Upper lobe of left lung (tissue), 6 donors: Measurements from ENCODE around the gene BCOR. TPM values are rescaled to one million over a fixed set of nuclear protein-coding genes. Genes with fewer than 3 reads are reported as not detected.

Source experiments
- ATAC-seq, 2 donors: fragments of 200-7000 bp; cut with Tn5 transposase; one replicate each; pipeline ENCODE4 v1.9.1; 2022; ENCODE audit warnings: mild to moderate bottlenecking in 2 of 2, moderate library complexity in 2 of 2; ENCODE audit not compliant: low FRiP score in 2 of 2
- DNase-seq, 2 donors: peaks; one replicate each; pipeline ENCODE4 v3.0.0-alpha.2; 2019 to 2020
- H3K27ac ChIP-seq, 4 donors: fragments of 200-600 bp; sonication (generic); one replicate each; pipeline ENCODE4 v1.5.1; 2016 to 2019
- H3K27me3 ChIP-seq, 4 donors: fragments of 200-600 bp; sonication (generic); one replicate each; pipeline ENCODE4 v1.5.1; 2017 to 2019
- H3K36me3 ChIP-seq, 4 donors: fragments of 200-600 bp; sonication (generic); one replicate each; pipeline ENCODE4 v1.5.1; 2016 to 2019
- H3K4me1 ChIP-seq, 4 donors: fragments of 200-600 bp; sonication (generic); one replicate each; pipeline ENCODE4 v1.5.1; 2018 to 2019
- H3K4me3 ChIP-seq, 4 donors: fragments of 200-600 bp; sonication (generic); one replicate each; pipeline ENCODE4 v1.5.1; 2017 to 2019; ENCODE audit warnings: mild to moderate bottlenecking in 2 of 4, moderate library complexity in 1 of 4
- H3K9me3 ChIP-seq, 4 donors: fragments of 200-600 bp; sonication (generic); one replicate each; pipeline ENCODE4 v1.5.1; 2018 to 2019
- EP300 ChIP-seq, 4 donors: sonication (generic); formaldehyde crosslinking; IDR thresholded peaks; one replicate each; pipeline ENCODE4 v1.5.1; 2017; ENCODE audit warnings: antibody characterized with exemption in 4 of 4, control low read depth in 2 of 4
- POLR2A ChIP-seq, 4 donors: fragments of 450-650 bp; IDR thresholded peaks; one replicate each; pipeline ENCODE4 v1.5.1; 2016 to 2017; ENCODE audit warnings: antibody characterized with exemption in 4 of 4, mild to moderate bottlenecking in 2 of 4
- POLR2AphosphoS5 ChIP-seq, 2 donors: sonication (generic); formaldehyde crosslinking; IDR thresholded peaks; one replicate each; pipeline ENCODE4 v1.5.1; 2017; ENCODE audit warnings: antibody characterized with exemption in 2 of 2
- WGBS, 2 donors: methylation state at CpG; one replicate each; pipeline ENCODE4 v1.1.5; 2017 to 2018; 5-methylcytosine and 5-hydroxymethylcytosine counted together
- total RNA-seq, 6 donors: library from RNA; depleted of rRNA in 4 of 6; stranded (reverse); fragments of >200 nt in 4 of 6; gene quantifications; one replicate each; pipeline versions ENCODE4 v1.1.0 to v1.2.1, GENCODE V29; 2016 to 2021
- TF ChIP-seq, protein P1 (sequence below), 6 experiments: fragments of 450-650 bp in 4 of 6; fragments of 200-600 bp in 2 of 6; sonication (generic) in 2 of 6; IDR thresholded peaks; one replicate each; pipeline ENCODE4 v1.5.1; 2016 to 2019; ENCODE audit warnings: antibody characterized with exemption in 6 of 6
- donor health status: DM: no; HTN: no; CAD: no; lungs with moderate emphysema.
- donor health status: DM: no; HTN: yes; CAD: no; lungs with severe emphysema.

Gene BCOR
- total RNA-seq, 6 donors from 2014 or later: 17.5 to 40.8 (median 25.6) TPM

DNA sequence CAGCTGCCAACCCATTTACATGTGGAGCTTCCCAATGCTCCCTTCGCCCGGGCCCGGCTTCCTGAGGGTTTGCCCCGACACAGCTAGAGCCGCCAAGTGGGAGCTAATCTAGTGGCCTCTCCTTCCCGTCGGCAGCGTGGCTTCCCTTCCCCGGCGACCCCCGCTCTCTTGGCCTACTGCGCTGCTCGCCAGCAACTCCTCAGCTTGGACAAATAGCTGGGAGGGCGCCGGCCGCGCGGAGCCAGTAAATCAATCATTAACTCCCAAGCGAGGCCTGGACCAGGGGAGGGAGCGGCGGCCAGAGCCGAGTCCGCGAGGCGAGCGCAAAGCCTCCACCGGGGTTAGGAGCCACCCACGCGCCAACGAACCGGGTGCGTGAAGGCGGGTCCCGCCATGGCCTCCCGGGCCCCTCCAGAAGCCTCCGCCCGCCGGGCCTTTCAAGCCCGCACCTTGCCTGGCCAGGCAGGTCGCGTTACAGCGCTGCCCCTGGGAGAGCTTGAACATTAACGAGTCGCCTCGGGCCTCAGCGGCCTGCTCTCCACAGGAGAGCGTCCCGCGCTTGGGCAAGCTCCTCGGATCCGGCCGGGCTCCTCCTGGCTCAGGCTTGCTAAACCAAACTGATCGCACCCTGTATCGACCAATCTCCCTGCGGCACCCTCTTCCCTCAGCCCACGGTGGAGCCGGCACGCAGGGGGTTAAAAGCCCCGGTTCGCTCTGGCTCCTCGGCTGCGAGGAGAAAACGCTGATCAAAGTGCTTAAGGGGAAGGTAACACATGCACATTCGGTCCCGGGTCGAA, 10.6 kb upstream of the BCOR start:
- H3K27ac ChIP-seq: peak overlapping the region; percentile 83 to 91 (median 85)
- peaks cover 0 to 44% (median 0%) of the 10 kb centered on the region in 4 donors for H3K27me3 ChIP-seq
- H3K9me3 ChIP-seq: peaks cover 0 to 4% (median 0%) of the 10 kb centered on the region in 4 donors
- TF ChIP-seq, protein P1, sequence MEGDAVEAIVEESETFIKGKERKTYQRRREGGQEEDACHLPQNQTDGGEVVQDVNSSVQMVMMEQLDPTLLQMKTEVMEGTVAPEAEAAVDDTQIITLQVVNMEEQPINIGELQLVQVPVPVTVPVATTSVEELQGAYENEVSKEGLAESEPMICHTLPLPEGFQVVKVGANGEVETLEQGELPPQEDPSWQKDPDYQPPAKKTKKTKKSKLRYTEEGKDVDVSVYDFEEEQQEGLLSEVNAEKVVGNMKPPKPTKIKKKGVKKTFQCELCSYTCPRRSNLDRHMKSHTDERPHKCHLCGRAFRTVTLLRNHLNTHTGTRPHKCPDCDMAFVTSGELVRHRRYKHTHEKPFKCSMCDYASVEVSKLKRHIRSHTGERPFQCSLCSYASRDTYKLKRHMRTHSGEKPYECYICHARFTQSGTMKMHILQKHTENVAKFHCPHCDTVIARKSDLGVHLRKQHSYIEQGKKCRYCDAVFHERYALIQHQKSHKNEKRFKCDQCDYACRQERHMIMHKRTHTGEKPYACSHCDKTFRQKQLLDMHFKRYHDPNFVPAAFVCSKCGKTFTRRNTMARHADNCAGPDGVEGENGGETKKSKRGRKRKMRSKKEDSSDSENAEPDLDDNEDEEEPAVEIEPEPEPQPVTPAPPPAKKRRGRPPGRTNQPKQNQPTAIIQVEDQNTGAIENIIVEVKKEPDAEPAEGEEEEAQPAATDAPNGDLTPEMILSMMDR (IDR thresholded peaks at IDR 0.05): no peak
- TF ChIP-seq EP300 (IDR thresholded peaks at IDR 0.05) (no peak), POLR2A (IDR thresholded peaks at IDR 0.05) (no peak), POLR2AphosphoS5 (IDR thresholded peaks at IDR 0.05) (no peak)
- H3K4me1 ChIP-seq: peaks cover 16 to 63% (median 22%) of the 10 kb centered on the region in 4 donors
- ATAC-seq: peak; percentile 23 to 38
- WGBS, 2 donors: 6% methylated on average over 47 of the region's 66 CpGs; no CpG with 5 or more reads in 1 of the 2 donors
- peak in 1 of 2 donors; percentile 87 for DNase-seq
- H3K4me3 ChIP-seq: peak overlapping the region; percentile 39 to 62 (median 58)
- no peaks in the 10 kb centered on the region for H3K36me3 ChIP-seq

DNA sequence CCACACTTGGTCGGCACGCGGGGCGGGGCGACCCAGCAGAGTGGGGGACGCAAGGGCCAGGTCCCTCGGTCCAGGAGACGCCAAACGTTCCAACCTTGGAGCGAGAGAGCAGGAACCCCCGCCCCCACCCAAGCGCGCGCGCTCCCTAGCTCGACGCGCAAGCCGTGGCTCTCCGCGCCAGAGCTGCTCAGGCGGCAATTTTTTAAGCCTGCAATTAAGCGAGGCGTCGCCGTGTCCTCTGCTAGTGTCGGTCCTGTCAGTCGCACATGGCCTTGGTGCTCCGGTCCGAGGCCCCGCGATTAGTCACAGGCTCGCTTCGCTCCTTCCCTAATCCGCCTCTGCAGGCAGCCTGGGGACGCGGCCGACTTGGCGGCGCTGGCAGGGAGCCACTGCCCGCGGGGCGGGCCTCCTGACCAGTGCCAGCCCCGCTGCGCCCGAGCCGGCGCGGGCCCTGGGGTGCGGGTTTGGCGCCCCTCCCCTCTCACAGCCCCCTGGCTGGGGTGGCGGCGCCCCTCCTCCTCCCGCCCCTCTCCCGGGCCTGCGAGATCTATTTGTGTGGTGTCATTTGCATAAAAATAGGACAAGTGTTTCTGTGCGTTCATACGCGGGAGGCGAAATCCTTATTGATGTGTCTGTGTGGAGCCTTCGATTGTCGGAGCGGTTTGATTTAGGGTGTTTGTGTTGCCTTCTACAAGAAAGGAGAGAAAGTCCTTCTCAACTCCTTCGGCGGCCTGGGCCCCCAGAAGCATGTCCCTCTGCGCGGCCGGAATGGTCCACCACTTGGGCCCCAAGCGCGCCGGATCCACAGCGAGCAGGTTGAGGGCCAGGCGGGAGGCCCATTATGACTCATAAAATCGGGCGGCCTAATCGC, 9.8 kb upstream of the BCOR start:
- Histone ChIP-seq H3K4me3 (peak overlapping the region in 3 of 4 donors; percentile 48 to 62 (median 54)), H3K9me3 (peaks cover 0 to 4% (median 0%) of the 10 kb centered on the region in 4 donors), H3K36me3 (no peaks in the 10 kb centered on the region), H3K27ac (peak overlapping the region; percentile 83 to 91 (median 85)), H3K4me1 (peaks cover 16 to 63% (median 22%) of the 10 kb centered on the region in 4 donors), H3K27me3 (peaks cover 0 to 46% (median 0%) of the 10 kb centered on the region in 4 donors)
- TF ChIP-seq EP300 (IDR thresholded peaks at IDR 0.05) (no peak), POLR2A (IDR thresholded peaks at IDR 0.05) (no peak), POLR2AphosphoS5 (IDR thresholded peaks at IDR 0.05) (peak in 1 of 2 donors; percentile 28)
- TF ChIP-seq, protein P1 (IDR thresholded peaks at IDR 0.05): peak in 1 of 6 experiments; percentile 13
- ATAC-seq (peak in 1 of 2 donors; percentile 34), DNase-seq (peak; percentile 79 to 90)
- 11% methylated on average over 52 of the region's 76 CpGs; no CpG with 5 or more reads in 1 of the 2 donors for WGBS, 2 donors

DNA sequence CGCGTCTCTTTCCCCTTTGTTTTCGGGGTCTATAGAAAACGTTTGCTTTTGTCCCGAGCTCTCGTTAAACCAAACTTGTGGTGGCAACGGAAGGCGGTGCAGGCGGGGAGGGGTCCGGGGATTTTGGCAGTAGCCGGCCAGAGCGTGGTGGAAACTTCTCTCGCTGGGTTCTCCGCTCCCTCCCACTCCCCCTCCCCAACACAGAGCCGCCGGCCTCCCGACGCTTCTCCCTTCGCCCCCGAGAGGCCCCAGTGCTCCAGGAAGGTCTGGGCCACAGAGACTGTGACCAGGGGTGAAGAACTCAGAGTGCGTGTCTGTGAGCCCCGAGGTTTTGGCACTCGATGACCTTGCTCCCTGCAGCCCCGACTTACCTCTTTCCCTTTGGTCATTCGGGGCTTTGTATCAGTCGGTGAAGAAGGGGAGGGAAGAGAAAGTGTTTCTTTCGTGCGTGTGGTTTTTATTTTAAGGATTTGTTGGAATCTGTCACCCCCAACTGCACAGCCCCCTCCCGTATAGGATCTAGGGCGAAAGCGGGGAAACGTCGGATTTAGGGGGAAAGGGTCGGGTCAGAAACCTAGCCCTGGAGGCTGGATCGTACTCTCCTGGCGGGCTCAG, 9.0 kb upstream of the BCOR start:
- H3K36me3 ChIP-seq: no peaks in the 10 kb centered on the region
- DNase-seq (no peak), ATAC-seq (no peak)
- H3K27me3 ChIP-seq: peaks cover 0 to 50% (median 0%) of the 10 kb centered on the region in 4 donors
- peak overlapping the region; percentile 83 to 91 (median 85) for H3K27ac ChIP-seq
- peaks cover 16 to 63% (median 22%) of the 10 kb centered on the region in 4 donors for H3K4me1 ChIP-seq
- no peak for TF ChIP-seq POLR2A (IDR thresholded peaks at IDR 0.05)
- TF ChIP-seq EP300 (IDR thresholded peaks at IDR 0.05): no peak
- TF ChIP-seq, protein P1 (IDR thresholded peaks at IDR 0.05): no peak
- TF ChIP-seq POLR2AphosphoS5 (IDR thresholded peaks at IDR 0.05): no peak
- peaks cover 0 to 4% (median 0%) of the 10 kb centered on the region in 4 donors for H3K9me3 ChIP-seq
- whole genome bisulfite sequencing, 2 donors: 4 to 8% methylated on average over 11 to 36 of the region's 36 CpGs
- peak overlapping the region in 3 of 4 donors; percentile 48 to 62 (median 54) for H3K4me3 ChIP-seq

DNA sequence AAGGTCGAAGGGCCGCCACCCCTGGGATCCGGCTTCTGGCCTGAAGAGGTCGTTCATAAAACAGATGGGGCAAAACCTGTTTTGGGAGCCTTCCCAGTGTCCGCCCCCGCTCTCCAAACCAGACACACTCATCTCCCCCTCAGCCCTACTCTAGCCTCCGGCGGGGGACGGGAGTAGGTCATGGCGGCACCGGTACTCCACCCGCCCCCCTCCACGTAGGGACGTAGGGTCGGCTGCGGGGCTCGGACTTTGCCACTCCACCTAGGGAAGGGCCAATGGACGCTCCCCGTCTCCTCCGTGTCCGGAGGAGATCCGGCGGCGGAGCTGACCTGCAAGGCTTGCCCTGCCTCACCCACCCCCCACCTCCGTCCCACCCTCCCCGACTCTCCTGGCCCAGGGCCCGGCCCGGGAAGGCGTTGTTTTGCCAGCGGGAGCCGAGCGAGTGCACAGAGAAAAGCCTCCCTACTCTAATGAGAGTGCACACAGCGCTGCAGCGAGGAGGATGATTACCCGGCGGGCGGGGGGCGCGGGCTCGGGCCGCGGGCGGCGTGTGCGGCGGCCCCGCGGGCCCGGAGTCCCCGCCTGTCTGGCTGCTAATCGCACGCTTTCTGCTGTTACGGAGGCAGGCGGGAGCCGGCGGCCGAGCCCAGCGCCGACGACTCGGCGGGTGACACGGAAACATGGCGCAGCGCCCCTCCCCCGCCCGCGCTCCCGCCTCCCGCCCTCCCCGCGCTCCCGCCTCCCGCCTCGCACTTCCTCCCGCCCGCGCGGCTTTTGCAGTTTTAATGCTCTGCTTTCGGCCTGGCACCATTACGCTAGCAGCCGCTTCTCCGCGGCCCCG, 8.3 kb upstream of the BCOR start:
- Histone ChIP-seq H3K27ac (peak overlapping the region; percentile 83 to 91 (median 85)), H3K36me3 (no peaks in the 10 kb centered on the region), H3K27me3 (peaks cover 0 to 50% (median 0%) of the 10 kb centered on the region in 4 donors), H3K4me1 (peaks cover 16 to 63% (median 22%) of the 10 kb centered on the region in 4 donors), H3K9me3 (peaks cover 0 to 4% (median 0%) of the 10 kb centered on the region in 4 donors), H3K4me3 (peak overlapping the region; percentile 9 to 62 (median 51))
- ATAC-seq (peak; percentile 42 to 60), DNase-seq (peak; percentile 68 to 92)
- 3% methylated on average over 80 of the region's 85 CpGs; no CpG with 5 or more reads in 1 of the 2 donors for WGBS, 2 donors
- TF ChIP-seq EP300 (IDR thresholded peaks at IDR 0.05) (no peak), POLR2A (IDR thresholded peaks at IDR 0.05) (peak in 1 of 4 donors; percentile 50)
